GM12892 (cell line): ENCODE measurements around the gene HTR4.

ENCODE experiments used
- POLR2A ChIP-seq: IDR thresholded peaks from 2 replicates; pipeline ENCODE4 v1.6.1; 2011; ENCODE audit warnings: low read depth, low read length, control low read depth
- POLR2AphosphoS5 ChIP-seq: IDR thresholded peaks from 2 replicates; pipeline ENCODE4 v1.6.1; 2011; ENCODE audit warnings: low read depth, low read length, control low read depth

DNA sequence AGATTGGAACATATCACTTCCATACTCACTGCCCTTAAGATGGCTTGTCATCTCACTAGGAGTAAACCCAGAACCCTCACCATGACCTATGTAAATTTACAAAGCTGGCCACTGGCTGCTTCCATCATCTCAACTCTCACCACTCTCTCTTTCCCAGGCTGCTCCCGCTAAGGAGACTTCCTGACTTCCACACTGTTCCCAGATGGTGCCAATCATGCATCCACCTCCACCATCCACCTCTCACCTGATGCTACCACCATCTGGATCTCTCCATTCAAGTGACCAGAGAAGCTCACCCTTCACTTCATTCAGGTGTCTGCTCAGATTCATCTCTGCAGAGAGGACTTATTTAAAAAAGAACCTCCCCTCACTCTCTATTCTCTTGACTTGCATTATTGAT lies 91.3 kb downstream of the HTR4 start:
- TF ChIP-seq POLR2AphosphoS5 (no peak), POLR2A (no peak)
